ENCODE data around the gene GXYLT2.

Gene GXYLT2

DNA sequence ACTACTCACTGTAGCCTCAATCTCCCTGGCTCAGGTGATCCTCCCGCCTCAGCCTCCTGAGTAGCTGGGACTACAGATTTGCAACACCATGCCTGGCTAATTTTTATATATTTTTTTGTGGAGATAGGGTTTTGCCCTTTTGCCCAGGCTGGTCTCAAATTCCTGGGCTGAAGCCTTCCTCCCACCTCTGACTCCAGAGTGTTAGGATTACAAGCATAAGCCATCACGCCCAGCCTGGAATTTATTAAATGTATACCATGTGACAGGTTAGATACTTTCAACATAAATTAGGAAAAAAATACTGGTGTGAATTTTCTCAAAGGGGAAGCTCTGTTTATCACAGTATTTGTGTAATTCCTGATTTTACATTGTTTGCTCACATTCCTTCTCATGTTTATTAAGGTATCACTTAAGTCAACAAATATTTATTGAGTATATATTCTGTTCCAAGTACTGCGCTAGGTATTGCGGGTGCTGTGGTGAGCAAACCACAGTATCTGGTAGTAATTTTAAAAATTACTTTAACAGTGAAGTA lies 133.5 kb downstream of the GXYLT2 start:
- DNase-seq, result no peak

DNA sequence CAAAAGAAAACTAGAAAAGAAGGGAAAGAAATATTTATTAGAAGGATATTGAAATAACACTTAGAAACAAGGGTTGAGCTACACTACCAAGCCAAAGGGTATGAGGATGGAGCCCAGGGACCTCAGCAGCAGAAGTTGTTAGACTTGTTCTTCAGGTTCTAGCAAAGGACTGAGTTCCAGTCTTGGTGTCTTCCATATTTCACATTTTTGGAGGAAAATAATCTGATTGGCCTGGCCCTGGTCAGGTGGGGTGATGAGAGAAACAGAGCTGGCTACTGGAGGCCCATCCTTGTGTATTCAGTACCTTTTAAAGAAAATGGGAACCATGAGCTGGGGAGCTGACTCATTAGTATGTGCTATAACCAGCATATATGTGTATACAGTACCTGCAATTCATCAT lies 137.0 kb downstream of the GXYLT2 start:
- DNase-seq, result no peak

DNA sequence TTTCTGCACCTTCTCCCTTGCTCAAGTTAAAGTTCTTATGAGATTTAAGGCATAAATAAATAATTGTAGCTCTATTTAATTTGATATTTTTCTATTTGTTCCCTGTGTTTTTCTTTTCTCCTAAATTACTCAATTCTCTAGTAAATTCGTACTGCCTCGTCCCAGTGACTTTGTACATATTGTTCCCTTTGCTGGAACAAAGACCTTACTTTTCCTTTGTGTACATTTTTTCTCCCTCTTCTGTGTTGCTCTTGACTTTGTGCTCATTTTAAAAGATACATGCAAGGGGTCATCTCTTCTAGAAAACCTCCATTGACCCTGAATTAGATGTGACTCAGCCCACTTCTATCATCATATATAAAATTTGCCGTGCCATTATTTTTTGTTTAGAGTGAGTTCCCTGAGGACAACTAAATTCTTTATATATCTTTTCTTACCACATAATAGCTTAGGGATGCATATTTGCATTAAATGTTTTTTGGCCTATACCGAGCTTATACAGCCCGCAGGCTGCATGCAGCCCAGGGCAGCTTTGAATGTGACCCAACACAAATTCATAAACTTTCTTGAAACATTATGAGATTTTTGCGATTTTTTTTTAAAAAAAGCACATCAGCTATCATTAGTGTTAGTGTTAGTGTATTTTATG lies 138.4 kb downstream of the GXYLT2 start:
- DNase-seq, result no peak

Measured in NCI-H2081 (cell line).